ENCODE data around the gene PARP4.

PARP4 gene

GRCh38 chr13:24463078-24463477, 49.5 kb downstream of the PARP4 start:
- no peak for TF ChIP-seq ZSCAN4 (tag by site-specific recombination; IDR thresholded peaks at IDR 0.05)
- no peak for TF ChIP-seq ZNF560 (tag by site-specific recombination; IDR thresholded peaks at IDR 0.05; ENCODE audit: borderline replicate concordance)
- no peak for TF ChIP-seq ZNF670 (tag by site-specific recombination; IDR thresholded peaks at IDR 0.05; ENCODE audit: low read depth)
- no peak for TF ChIP-seq ZNF10 (tag by site-specific recombination; IDR thresholded peaks at IDR 0.05)
- no peak for TF ChIP-seq ZNF549 (tag by site-specific recombination; IDR thresholded peaks at IDR 0.05)
- no peak for TF ChIP-seq ZFP3 (tag by site-specific recombination; IDR thresholded peaks at IDR 0.05; ENCODE audit: low read depth)
- no peak for TF ChIP-seq ZNF211 (tag by site-specific recombination; IDR thresholded peaks at IDR 0.05; ENCODE audit: low read depth)
- TF ChIP-seq ZNF518A (tag by site-specific recombination; conservative IDR thresholded peaks at IDR 0.05; ENCODE audit: low read depth), result no peak
- TF ChIP-seq ZNF76 (tag by site-specific recombination; IDR thresholded peaks at IDR 0.05; ENCODE audit: borderline replicate concordance, low read depth), result no peak
- Histone ChIP-seq H3K4me3 (ENCODE audit: low read depth, low read length) (no peak overlapping the region), H3K9me3 (ENCODE audit: control insufficient read depth, insufficient read depth, low read depth, low read length) (no peaks in the 10 kb centered on the region), H3K36me3 (ENCODE audit: control insufficient read depth in 2 of 2, insufficient read depth in 1 of 2, low read length in 2 of 2) (peaks cover 0 to 29% of the 10 kb centered on the region in 2 experiments; a peak in 2 of 3 replicates), H3K27ac (ENCODE audit: extremely low read depth, low read depth, low read length) (no peak overlapping the region), H3K4me1 (ENCODE audit: control insufficient read depth, insufficient read depth, low read length) (no peaks in the 10 kb centered on the region)
- ChIA-PET CTCF (no interaction called here), POLR2A (no interaction called here)

- Histone ChIP-seq H3K4me3 (ENCODE audit: low read depth, low read length) (no peak overlapping the region), H3K36me3 (ENCODE audit: control insufficient read depth in 2 of 2, insufficient read depth in 1 of 2, low read length in 2 of 2) (peaks cover 6 to 37% of the 10 kb centered on the region in 2 experiments; a peak in 2 of 3 replicates), H3K27ac (ENCODE audit: extremely low read depth, low read depth, low read length) (no peak overlapping the region), H3K4me1 (ENCODE audit: control insufficient read depth, insufficient read depth, low read length) (no peaks in the 10 kb centered on the region), H3K9me3 (ENCODE audit: control insufficient read depth, insufficient read depth, low read depth, low read length) (no peaks in the 10 kb centered on the region)
- CTCF ChIA-PET, result no interaction called here
- no peak for TF ChIP-seq ZSCAN5A (tag by site-specific recombination; IDR thresholded peaks at IDR 0.05)
- TF ChIP-seq IKZF3 (tag by site-specific recombination; IDR thresholded peaks at IDR 0.05), result no peak
- no peak for TF ChIP-seq ZNF561 (tag by site-specific recombination; IDR thresholded peaks at IDR 0.05; ENCODE audit: borderline replicate concordance)
- TF ChIP-seq ZNF280C (tag by site-specific recombination; IDR thresholded peaks at IDR 0.05), result no peak
- no peak for TF ChIP-seq ZNF140 (tag by site-specific recombination; IDR thresholded peaks at IDR 0.05)
- no peak for TF ChIP-seq HOXA7 (CRISPR knock-in tag; IDR thresholded peaks at IDR 0.05; ENCODE audit: borderline replicate concordance)
- no peak for TF ChIP-seq GLIS1 (tag by site-specific recombination; IDR thresholded peaks at IDR 0.05)
- no peak for TF ChIP-seq ZNF549 (tag by site-specific recombination; IDR thresholded peaks at IDR 0.05)
- TF ChIP-seq ZBTB8A (tag by site-specific recombination; IDR thresholded peaks at IDR 0.05), result no peak
- no peak for TF ChIP-seq ZNF501 (tag by site-specific recombination; IDR thresholded peaks at IDR 0.05)
- TF ChIP-seq ZNF302 (tag by site-specific recombination; IDR thresholded peaks at IDR 0.05; ENCODE audit: low read depth), result no peak
- no peak for TF ChIP-seq BCL11B (tag by site-specific recombination; IDR thresholded peaks at IDR 0.05; ENCODE audit: low read depth)
- TF ChIP-seq ZNF580 (tag by site-specific recombination; IDR thresholded peaks at IDR 0.05), result no peak
- no peak for TF ChIP-seq ZBTB26 (tag by site-specific recombination; optimal IDR thresholded peaks at IDR 0.05)
- POLR2A ChIA-PET, result no interaction called here
Measured at GRCh38 chr13:24460256-24460655, 52.3 kb downstream of the PARP4 start.
